CD4-positive, alpha-beta T cell treated with Interleukin-1 beta for 1 hour (primary cell): ENCODE measurements around the gene NACC1.

ENCODE experiments used
- DNase-seq, 2 donors: peaks; one replicate each; pipeline ENCODE4 v3.0.0-alpha.2; 2020 to 2022

The NACC1 gene

DNA sequence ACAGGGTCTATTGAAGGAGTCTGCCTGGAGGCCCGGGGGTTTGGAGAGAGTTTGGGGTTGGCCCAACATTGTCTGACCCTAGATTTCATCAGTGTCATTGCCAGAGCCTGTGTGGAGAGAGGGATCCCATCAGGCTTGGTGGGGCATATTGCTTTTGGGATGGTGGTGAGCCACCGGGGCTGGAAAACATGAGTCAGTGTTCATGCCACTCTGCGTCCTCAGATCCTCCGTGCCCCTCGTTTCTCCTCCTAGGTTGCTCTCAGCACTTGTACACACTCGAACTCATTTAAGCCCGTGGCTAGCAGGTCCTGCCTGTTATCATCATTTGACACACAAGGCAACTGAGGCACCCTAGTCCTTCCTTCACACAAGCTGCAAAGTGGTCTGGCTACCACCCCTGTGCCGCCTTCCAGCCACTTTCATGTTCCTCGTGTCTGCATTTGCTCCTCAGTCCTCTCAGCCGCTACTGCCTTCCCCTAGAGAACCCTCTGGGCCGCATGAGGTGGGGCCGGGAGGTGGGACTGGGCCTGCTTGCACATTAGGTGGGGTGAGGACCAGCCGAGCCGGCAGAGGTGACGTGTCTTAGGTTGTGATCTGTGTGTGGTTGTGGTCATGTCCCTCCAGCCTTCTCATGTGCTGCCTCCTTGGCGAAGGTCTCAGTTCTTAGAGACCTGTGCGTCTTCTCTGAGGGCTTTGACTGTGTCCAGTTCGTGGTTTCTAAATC lies 3.6 kb downstream of the NACC1 start:
- peak in 1 of 2 donors; percentile 29 for DNase-seq

DNA sequence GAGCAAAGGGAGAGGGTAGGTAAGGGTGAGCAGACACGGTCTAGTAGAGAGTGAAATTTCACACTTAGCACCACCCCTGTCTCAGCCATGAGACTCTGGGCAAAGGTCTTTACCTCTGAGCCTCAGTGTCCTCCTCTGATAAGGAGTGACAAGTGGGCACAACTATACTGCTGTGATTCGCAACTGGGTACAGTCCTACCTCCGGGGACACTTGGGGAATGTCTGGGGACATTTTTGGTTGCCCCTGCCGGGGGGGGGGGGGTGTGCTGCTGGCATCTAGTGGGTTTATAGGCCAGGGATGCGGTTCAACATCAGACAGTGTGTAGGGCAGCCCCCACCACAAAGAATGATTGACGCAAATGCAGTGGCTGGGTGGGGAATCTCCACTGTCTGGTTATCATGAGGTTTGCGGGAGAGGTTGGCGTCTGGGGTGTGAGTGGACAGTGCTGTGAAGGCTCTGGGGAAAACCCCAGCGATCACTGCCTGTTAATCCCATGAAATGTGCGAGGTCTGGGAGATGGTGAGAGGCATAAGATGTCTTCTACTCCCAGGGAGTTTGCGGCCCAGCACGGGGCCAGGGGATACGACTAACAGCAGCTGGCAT lies 4.3 kb downstream of the NACC1 start:
- peak; percentile 22 to 36 for DNase-seq

- no peak for DNase-seq
Observed at GRCh38 chr19:13122980-13123957, 5.2 kb downstream of the NACC1 start.

DNA sequence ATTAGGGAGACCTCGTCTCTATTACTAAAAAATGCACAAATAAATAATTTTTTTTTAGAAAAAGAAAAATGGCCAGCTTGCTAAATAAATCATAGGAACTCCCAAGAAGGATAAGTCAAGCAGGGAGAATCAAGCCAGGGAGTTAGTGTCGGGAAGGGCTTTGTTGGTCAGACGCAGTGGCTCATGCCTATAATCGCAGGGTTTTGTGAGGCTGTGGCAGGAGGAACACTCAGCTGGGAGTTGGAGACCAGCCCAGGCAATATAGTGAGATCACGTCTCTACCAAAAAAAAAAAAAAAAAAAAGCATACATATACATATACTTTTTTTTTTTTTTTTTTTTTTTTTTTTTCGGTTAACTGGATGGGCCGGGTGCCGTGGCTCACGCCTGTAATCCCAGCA lies 9.0 kb downstream of the NACC1 start:
- no peak for DNase-seq

DNA sequence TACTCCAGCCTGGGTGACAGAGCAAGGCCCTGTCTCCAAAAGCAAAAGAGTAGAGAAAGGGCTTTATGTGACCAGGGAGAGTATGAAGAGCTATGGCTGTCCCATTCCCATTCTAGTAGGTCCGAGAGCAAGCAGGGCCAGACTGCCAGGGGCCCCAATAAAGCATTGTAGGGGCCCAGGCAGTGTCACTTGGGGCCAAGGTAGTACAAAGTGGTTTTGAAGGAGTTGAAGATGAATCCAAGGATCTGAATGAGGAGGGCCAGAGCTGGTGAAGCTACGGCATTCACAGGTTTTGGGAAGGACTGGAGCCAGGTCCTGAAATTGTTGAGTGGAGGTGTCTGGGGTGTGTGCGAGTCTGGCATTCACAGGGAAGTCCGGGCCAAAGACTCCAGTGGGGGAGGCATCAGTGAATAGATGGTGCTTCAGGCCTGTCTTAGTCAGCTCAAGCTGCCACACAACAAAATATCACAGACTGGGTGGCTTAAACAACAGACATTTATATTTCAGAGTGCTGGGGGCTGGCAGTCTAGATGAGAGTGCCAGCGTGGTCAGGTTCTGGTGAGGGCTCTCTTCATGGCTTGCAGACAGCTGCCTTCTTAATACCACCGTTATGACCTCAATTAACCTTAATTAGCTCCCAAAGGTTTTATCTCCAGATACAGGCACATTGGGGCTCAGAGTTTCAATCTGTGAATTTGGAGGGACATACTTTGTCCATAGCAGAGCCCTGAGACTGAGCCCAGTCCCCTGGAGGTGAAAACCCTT lies 9.9 kb downstream of the NACC1 start:
- no peak for DNase-seq

- no peak for DNase-seq
Observed at GRCh38 chr19:13128583-13128982, 10.5 kb downstream of the NACC1 start.

- no peak for DNase-seq
Observed at GRCh38 chr19:13129384-13129783, 11.3 kb downstream of the NACC1 start.

DNA sequence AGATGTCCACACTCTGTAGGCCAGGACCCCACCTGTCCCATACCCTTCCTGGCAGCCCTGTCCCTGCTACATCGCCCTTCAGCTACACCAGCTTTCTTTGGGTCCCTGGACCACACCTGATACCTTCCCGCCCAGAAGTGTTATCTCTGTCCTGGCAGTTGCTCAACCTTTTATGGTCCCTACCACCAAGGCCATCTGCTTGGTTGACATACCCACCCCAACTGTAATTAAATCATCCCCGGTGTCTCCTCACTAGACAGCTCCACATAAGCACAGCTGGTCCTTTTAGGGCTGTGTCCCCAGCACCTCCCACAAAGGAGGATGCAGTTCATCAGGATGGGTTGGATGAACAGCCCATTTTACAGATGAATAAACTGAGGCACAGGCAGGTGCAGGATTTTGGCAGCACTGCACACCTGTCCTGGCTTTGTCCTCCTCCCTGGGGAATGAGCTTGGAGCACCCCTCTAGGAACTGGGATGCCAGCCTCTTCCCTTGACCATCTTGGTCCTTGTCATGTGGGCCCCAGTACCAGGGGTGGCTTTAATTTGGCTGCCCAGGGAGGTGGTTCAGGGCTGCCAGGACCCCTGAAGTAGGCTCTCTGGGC lies 12.9 kb downstream of the NACC1 start:
- DNase-seq: no peak

DNA sequence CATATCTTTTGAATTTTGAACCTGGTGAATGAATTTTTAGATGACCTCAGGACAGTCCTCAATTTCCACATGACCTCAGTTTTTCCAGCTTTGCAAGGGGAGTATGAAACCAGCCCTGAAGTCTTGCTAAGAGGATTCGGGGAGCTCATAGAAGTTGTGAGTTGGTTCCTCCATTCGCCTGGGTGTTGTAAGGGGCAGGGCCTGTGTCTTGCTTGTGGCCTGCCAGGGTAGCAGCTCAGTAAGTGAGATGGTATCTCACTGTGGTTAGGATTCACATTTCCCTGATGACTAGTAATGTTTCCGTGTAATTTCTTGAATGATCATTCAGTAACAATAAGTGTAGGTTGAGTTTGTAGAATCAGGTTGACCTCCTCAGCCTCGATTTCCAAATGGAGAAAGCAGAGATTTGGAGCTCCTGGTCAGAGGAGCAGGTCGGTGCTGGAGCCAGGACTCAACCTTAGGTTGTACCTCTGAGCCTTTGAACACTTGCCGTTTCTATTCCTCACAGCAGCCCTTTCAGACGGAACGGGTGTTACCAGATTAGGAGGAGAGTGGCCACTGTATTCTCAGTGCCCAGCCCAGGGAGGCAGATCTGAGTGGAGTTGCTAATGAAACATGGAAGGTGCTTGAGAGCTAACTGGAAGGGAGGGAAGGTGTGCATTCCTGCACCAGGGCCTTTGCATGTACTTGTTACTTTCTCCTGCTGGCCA lies 14.6 kb downstream of the NACC1 start:
- DNase-seq: peak; percentile 26 to 57

- no peak for DNase-seq
Observed at GRCh38 chr19:13133241-13133870, 15.3 kb downstream of the NACC1 start.

- DNase-seq: no peak
Observed at GRCh38 chr19:13134626-13135025, 16.6 kb downstream of the NACC1 start.

- no peak for DNase-seq
Observed at GRCh38 chr19:13135068-13136062, 17.3 kb downstream of the NACC1 start.

DNA sequence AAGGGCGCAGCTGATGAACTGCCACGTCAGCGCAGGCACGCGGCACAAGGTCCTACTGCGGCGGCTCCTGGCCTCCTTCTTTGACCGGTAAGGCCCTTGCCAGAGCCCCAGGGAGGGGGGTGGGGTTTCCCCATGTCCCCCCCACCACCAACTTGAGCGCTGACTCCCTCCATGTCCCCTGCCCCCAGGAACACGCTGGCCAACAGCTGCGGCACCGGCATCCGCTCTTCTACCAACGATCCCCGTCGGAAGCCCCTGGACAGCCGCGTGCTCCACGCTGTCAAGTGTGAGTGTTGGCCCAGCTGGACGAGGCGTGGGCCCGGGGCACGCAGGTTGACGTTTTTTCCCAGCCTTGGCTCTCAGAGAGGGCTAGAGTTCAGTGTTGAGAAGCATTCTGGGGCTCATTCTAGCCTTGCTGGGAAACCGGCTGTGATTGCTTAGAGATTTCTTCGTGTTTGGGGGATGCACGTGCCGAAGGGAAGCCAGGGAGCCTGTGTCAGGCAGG lies 19.3 kb downstream of the NACC1 start:
- DNase-seq: no peak

DNA sequence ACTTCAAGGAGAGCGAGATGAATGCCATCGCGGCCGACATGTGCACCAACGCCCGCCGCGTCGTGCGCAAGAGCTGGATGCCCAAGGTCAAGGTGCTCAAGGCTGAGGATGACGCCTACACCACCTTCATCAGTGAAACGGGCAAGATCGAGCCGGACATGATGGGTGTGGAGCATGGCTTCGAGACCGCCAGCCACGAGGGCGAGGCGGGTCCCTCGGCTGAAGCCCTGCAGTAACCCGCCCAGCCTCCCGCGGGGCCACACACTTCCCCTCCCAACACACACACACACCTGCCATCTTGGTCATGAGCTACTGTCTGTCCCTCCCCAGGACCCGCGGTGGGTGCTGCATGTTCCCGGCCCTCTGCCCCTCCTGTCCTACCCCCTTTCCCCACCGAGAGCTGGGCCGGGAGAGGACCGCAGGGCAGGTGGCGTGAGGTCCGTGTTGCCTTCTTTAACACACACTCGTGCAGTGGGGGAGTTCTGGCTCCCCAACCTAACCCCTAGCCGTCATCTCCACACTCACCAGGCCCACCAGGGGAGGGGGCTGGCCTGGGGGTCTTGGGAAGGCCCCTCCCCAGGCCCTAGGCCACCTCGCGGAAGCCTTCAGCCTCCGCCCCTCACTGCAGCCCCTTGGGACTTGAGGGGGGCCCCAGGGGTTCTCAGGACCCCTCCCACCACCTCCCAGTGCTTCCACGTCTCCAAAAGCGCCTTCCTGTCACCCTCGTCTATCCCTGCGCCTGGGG lies 20.3 kb downstream of the NACC1 start:
- DNase-seq: no peak

DNA sequence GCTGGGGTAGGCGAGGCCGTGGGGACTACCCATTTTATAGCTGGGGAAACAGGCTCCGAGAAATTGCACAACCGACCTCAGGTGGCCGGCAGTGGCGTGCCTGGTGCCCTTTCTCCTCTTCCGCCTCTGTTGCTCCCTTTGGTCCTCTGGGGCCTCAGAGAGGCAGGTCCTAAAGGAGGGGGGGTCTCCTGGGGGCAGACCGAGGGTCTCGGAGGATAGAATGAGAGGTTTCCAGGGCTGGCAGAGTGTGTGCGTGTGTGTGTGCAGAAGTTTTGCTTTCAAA lies 20.8 kb downstream of the NACC1 start:
- no peak for DNase-seq

- DNase-seq: no peak
Observed at GRCh38 chr19:13139633-13140311, 21.7 kb downstream of the NACC1 start.

GRCh38 chr19:13146763-13147563 lies 28.9 kb downstream of the NACC1 start:
- peak in 1 of 2 donors; percentile 55 for DNase-seq
